Testis (tissue), 2 donors: ENCODE measurements around the gene HIGD2A.

ENCODE experiments used
- POLR2A ChIP-seq: fragments of 450-650 bp; IDR thresholded peaks from one replicate; pipeline ENCODE4 v1.6.1; 2017; ENCODE audit warnings: antibody characterized with exemption, mild to moderate bottlenecking, moderate library complexity
- TF ChIP-seq, protein P1 (sequence below), 3 experiments: fragments of 450-650 bp in 2 of 3; fragments of 200-600 bp in 1 of 3; sonication (generic) in 1 of 3; IDR thresholded peaks; one replicate each; pipeline ENCODE4 v1.5.1; 2016 to 2019; ENCODE audit warnings: antibody characterized with exemption in 3 of 3, mild to moderate bottlenecking in 2 of 3, moderate library complexity in 1 of 3

DNA sequence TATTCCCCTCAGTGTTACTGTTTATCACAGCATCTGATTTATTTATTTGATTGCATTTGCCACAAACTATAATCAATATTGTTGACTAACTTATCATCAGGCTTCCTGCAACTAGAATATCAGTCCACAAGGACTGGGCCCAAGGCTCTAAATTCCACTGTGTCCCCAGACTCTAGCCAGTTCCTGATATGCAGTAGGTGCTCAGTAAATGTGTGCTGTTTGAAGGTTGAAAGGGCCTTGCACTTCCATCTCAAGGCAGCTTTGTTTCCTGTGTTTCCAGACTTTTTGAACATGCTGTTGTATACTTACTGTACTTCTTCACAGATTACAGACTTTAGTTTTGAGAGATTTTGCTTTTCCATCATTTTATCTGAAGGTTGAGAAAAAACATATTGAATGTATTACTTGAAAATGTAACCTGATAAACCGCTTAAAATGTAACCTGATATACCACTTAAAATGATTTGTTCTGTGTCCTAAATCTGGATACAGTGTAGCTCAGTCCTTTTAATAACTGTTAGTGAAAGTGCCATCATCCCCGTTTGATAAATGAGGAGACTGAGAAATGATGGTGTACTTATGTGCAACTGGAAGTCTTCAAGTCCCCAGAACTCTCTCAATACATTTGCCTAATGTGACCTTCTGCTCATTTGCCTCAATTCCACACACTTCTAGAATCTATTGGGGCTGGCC lies 45.6 kb upstream of the HIGD2A start:
- TF ChIP-seq, protein P1, sequence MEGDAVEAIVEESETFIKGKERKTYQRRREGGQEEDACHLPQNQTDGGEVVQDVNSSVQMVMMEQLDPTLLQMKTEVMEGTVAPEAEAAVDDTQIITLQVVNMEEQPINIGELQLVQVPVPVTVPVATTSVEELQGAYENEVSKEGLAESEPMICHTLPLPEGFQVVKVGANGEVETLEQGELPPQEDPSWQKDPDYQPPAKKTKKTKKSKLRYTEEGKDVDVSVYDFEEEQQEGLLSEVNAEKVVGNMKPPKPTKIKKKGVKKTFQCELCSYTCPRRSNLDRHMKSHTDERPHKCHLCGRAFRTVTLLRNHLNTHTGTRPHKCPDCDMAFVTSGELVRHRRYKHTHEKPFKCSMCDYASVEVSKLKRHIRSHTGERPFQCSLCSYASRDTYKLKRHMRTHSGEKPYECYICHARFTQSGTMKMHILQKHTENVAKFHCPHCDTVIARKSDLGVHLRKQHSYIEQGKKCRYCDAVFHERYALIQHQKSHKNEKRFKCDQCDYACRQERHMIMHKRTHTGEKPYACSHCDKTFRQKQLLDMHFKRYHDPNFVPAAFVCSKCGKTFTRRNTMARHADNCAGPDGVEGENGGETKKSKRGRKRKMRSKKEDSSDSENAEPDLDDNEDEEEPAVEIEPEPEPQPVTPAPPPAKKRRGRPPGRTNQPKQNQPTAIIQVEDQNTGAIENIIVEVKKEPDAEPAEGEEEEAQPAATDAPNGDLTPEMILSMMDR (IDR thresholded peaks at IDR 0.05), result no peak
- TF ChIP-seq POLR2A, result no peak
